AG10803 (cell line): ENCODE measurements around the gene GNPDA1.

Experiments used
- DNase-seq: peaks from one replicate; pipeline ENCODE4 v3.0.0; 2010; ENCODE audit warnings: low read depth
- H3K4me3 ChIP-seq: 2 replicates; pipeline ENCODE4 v1.5.1; 2011; ENCODE audit warnings: mild to moderate bottlenecking, low read length, control low read depth
- TF ChIP-seq, protein P1 (sequence below): conservative IDR thresholded peaks from 2 replicates; pipeline ENCODE4 v1.5.1; 2011; ENCODE audit warnings: mild to moderate bottlenecking, low read length, control low read depth, inconsistent platforms

GNPDA1 gene

DNA sequence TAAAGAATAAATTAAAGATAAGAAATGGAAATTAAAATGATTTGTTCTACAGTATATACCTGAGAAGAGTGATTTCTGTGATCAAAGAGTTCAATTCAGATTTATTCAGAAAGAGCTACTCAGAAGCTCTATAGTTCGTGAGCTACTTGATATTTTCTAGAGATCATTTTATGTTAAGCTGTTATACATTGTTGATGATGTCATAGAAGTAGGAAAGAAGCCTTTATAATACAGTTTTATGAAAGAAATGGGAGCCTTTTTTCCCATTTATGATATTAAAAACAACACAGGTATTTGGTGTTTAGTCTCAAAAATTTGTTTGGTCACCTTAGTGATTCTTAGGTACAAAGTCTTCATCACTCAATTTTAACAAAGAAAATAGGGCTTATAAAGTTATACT lies 23.1 kb downstream of the GNPDA1 start:
- DNase-seq: no peak
- H3K4me3 ChIP-seq: no peak overlapping the region
- TF ChIP-seq, protein P1, sequence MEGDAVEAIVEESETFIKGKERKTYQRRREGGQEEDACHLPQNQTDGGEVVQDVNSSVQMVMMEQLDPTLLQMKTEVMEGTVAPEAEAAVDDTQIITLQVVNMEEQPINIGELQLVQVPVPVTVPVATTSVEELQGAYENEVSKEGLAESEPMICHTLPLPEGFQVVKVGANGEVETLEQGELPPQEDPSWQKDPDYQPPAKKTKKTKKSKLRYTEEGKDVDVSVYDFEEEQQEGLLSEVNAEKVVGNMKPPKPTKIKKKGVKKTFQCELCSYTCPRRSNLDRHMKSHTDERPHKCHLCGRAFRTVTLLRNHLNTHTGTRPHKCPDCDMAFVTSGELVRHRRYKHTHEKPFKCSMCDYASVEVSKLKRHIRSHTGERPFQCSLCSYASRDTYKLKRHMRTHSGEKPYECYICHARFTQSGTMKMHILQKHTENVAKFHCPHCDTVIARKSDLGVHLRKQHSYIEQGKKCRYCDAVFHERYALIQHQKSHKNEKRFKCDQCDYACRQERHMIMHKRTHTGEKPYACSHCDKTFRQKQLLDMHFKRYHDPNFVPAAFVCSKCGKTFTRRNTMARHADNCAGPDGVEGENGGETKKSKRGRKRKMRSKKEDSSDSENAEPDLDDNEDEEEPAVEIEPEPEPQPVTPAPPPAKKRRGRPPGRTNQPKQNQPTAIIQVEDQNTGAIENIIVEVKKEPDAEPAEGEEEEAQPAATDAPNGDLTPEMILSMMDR: no peak

DNA sequence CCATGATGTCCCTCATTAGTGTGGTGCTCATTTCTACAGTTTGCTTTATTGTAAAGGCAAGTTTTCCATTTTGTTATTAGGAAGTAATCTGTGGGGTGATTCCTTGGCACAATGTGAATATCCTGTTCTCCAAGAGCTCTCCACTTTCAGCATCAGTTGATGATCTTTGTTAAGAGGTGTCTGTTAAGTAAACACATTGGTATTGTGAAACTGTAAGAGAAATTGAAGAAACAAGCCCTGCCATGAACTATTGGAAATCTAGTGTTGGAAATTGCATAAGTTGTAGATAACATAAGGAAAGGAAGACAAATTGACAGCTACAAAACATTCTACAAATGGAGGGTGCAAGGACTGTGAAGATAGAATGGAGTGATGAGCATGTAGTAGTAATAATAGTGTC lies 26.8 kb downstream of the GNPDA1 start:
- H3K4me3 ChIP-seq: no peak overlapping the region
- no peak for DNase-seq
- TF ChIP-seq, protein P1: no peak

DNA sequence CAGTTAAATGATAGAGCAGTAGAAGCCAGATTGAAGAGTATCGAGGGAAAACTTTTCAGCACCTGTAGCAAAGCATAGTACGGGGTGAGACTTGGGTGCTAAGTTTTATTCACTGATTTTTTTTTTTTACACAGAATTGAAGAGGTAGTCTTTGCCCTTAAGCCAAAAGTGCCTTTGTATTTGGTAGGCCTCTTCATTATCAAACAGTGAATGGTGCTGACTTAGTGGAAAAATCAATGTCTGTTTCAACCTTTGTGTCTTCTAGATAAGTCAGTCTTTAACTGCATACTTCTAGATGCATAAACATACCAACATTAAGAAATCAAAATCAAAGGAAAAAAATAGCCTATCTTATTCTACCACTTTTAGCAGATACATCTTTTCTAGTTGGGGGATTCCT lies 30.2 kb downstream of the GNPDA1 start:
- no peak for DNase-seq
- no peak overlapping the region for H3K4me3 ChIP-seq
- TF ChIP-seq, protein P1: no peak

DNA sequence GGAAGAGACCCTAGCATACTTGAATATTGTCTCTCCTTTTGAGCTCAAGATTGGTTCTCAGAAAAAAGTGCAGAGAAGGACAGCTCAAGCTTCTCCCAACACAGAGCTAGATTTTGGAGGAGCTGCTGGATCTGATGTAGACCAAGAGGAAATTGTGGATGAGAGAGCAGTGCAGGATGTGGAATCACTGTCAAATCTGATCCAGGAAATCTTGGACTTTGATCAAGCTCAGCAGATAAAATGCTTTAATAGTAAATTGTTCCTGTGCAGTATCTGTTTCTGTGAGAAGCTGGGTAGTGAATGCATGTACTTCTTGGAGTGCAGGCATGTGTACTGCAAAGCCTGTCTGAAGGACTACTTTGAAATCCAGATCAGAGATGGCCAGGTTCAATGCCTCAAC lies 34.4 kb downstream of the GNPDA1 start:
- TF ChIP-seq, protein P1: no peak
- no peak for DNase-seq
- H3K4me3 ChIP-seq: no peak overlapping the region

DNA sequence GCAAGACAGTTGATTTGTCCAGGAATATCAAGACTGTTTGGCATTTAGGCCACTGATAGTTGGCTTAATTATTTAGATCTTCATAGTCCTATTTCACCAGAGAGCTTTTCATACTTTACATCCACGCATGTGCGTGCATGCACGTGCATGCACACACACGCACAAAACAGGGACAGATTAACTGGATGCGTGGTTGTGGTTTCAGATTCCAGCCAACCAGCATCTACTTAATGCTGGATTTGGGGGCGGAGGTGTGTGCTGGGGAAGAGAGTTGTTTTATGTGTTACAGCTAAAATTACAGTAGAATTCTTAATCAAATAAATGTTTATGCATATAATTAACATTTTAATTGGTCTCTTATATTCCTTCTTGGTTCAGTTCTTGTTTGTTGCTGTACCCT lies 36.7 kb downstream of the GNPDA1 start:
- no peak overlapping the region for H3K4me3 ChIP-seq
- TF ChIP-seq, protein P1: no peak
- no peak for DNase-seq

DNA sequence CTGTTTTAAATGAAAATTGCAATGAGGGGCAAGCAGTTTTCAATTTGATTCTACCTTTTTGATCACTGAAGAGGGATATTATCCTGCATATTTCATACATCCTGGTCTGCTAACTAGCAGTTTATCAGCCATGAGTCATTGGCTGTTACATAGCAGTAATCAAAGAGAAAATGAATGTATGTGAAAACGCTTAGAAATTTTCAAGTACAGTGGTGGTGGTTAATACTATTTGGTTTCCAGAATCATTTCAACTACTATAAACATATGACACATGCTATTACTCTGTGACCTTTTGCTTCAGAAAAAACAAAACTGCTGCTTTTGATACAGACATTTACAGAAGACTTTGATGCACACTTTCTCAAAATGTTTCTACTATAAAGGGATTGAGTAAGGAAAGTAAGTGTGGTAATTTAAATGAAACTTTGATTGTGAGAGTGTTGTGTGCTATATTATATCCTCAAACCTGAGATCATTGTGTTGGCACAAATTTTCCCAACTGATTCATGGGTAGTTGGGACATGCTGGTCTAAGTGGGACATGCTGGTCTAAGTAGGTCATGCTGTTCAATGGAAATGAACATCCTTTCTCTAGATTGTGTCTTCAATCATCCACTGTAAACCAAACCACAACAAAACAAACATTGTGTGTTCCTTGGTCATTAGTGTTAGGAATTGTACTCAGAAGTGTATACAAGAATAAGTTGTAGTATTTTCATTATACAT lies 38.8 kb downstream of the GNPDA1 start:
- TF ChIP-seq, protein P1: no peak
- H3K4me3 ChIP-seq: no peak overlapping the region
- no peak for DNase-seq
